Chondrocyte (in vitro differentiated cells): ENCODE data around the gene NCR3LG1. TPM values are rescaled to one million over a fixed set of nuclear protein-coding genes. Genes with fewer than 3 reads are reported as not detected.
"Not testable (repeated sequence)": the region's sequence is repeated elsewhere in the genome, so short reads cannot be mapped to it uniquely, and the experiment has no call there.

Experiments
- DNase-seq: peaks from one replicate; pipeline ENCODE4 v3.0.0; 2021; ENCODE audit warnings: mixed read lengths, low spot score
- H3K27ac Mint-ChIP-seq: one replicate; pipeline ENCODE4 v1.8.0; 2021; ENCODE audit warnings: mild to moderate bottlenecking, moderate library complexity, mixed read lengths; ENCODE audit not compliant: unreplicated experiment
- H3K27me3 Mint-ChIP-seq: 2 replicates; pipeline ENCODE4 v1.8.0; 2021; ENCODE audit warnings: low read depth, mixed read lengths
- H3K36me3 Mint-ChIP-seq: 2 replicates; pipeline ENCODE4 v1.8.0; 2021; ENCODE audit warnings: low read depth, mixed read lengths
- H3K4me1 Mint-ChIP-seq: 2 replicates; pipeline ENCODE4 v1.8.0; 2021; ENCODE audit warnings: low read depth, mild to moderate bottlenecking, mixed read lengths
- H3K4me3 Mint-ChIP-seq: one replicate; pipeline ENCODE4 v1.8.0; 2021; ENCODE audit warnings: mild to moderate bottlenecking, moderate library complexity, mixed read lengths; ENCODE audit not compliant: unreplicated experiment
- H3K9me3 Mint-ChIP-seq: 2 replicates; pipeline ENCODE4 v1.8.0; 2021; ENCODE audit warnings: low read depth, mixed read lengths
- total RNA-seq: library from RNA; stranded (reverse); gene quantifications from 3 replicates; pipeline ENCODE4 v1.2.1, GENCODE V29; 2021
- TF ChIP-seq, protein P1 (sequence below): fragments of 200-600 bp; sonication (generic); IDR thresholded peaks from 2 replicates; pipeline ENCODE4 v1.5.0; 2021; ENCODE audit warnings: antibody characterized with exemption, mild to moderate bottlenecking, moderate library complexity

The NCR3LG1 gene
- total RNA-seq, 1 donor from 2014 or later = 9.4 TPM

DNA sequence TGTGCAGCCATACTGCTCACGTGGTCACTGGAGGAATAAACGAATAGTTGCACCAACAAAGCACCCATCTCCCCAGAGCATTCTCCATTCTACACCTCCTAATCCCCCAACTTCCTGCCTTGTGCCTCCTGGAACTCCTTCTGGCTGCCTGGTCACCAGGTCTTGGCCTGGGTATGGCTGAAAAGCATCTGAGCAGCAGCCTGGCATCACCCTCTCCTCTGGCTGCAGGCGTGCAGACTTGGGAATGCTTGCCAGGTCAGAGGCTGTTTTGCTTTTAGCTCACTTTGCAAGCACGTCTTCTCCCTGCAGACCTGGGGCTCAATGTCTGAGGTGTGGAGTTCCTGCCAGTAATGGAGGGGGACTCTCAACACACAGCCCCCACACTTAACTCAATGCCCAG, 70.2 kb downstream of the NCR3LG1 start:
- peaks cover 73% of the 10 kb centered on the region for H3K27me3 Mint-ChIP-seq
- no peak overlapping the region for H3K27ac Mint-ChIP-seq
- no peaks in the 10 kb centered on the region for H3K36me3 Mint-ChIP-seq

DNA sequence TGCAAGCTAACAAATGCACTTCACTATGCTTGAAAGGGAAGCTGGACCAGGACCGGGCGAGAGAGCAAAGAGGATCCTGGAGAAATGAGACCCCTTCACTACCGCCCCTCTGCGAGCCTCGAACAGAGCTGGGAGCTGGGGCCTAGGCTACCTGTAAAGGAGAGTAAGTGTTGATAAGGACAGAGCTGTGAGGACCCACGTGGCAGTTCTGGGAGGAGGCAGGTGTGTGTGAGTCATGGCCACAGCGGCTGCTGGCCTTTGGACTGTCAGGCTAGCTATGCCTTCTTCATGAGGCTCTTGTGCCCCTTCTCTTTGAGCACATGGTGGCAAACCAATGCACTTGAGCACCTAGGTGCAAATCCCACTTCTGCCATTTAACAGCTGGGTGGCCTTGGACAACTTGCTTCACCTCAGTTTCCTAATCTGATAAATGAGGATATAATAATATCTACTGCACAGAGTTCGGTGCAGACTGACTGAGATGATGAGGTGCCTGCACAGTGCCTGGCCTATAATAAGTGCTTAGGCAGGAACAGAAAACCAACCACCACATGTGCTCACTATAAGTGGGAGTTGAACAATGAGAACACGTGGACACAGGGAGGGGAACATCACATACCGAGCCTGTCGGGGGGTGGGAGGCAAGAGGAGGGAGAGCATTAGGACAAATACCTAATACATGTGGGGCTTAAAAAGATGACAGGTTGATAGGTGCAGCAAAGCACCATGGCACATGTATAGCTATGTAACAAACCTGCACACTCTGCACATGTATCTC, 72.1 kb downstream of the NCR3LG1 start:
- Mint-ChIP-seq H3K9me3 (no peaks in the 10 kb centered on the region), H3K4me1 (no peaks in the 10 kb centered on the region), H3K27ac (no peak overlapping the region), H3K36me3 (no peaks in the 10 kb centered on the region), H3K27me3 (peaks cover 63% of the 10 kb centered on the region), H3K4me3 (no peak overlapping the region)
- TF ChIP-seq, protein P1, sequence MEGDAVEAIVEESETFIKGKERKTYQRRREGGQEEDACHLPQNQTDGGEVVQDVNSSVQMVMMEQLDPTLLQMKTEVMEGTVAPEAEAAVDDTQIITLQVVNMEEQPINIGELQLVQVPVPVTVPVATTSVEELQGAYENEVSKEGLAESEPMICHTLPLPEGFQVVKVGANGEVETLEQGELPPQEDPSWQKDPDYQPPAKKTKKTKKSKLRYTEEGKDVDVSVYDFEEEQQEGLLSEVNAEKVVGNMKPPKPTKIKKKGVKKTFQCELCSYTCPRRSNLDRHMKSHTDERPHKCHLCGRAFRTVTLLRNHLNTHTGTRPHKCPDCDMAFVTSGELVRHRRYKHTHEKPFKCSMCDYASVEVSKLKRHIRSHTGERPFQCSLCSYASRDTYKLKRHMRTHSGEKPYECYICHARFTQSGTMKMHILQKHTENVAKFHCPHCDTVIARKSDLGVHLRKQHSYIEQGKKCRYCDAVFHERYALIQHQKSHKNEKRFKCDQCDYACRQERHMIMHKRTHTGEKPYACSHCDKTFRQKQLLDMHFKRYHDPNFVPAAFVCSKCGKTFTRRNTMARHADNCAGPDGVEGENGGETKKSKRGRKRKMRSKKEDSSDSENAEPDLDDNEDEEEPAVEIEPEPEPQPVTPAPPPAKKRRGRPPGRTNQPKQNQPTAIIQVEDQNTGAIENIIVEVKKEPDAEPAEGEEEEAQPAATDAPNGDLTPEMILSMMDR = no peak
- DNase-seq = no peak

More for the DNA sequence above, 70.2 kb downstream of the NCR3LG1 start:
- no peaks in the 10 kb centered on the region for H3K4me1 Mint-ChIP-seq
- no peaks in the 10 kb centered on the region for H3K9me3 Mint-ChIP-seq
- no peak for DNase-seq
- TF ChIP-seq, protein P1 = no peak
- no peak overlapping the region for H3K4me3 Mint-ChIP-seq

DNA sequence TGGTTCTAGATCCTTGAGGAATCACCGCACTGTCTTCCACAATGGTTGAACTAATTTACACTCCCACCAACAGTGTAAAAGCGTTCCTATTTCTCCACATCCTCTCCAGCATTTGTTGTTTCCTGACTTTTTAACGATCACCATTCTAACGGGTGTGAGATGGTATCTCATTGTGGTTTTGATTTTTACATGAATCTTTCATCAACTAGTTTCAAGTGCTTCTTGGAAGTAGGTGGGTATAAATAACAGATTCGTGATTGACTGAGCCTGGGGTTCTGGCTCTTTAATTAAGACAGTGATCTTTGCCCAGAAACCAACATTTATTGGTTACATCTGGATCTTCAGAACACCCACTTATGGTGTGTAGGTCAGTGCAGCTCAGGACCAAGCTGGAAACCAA, 74.6 kb downstream of the NCR3LG1 start:
- H3K9me3 Mint-ChIP-seq, H3K4me1 Mint-ChIP-seq, H3K36me3 Mint-ChIP-seq, DNase-seq, H3K4me3 Mint-ChIP-seq, H3K27ac Mint-ChIP-seq: not testable (repeated sequence)
- peaks cover 40% of the 10 kb centered on the region for H3K27me3 Mint-ChIP-seq

Other genes starting within 250 kb of the NCR3LG1 start
- gene PIK3C2A, start 143.8 kb upstream of the NCR3LG1 start, total RNA-seq = 57.0 to 60.4 TPM (median 59.4 TPM) in 3 replicates
- gene NUCB2, start 75.1 kb upstream of the NCR3LG1 start, total RNA-seq = 133 to 231 TPM (median 134 TPM) in 3 replicates
- not detected in 3 replicates for gene KCNJ11, start 36.9 kb downstream of the NCR3LG1 start, total RNA-seq
- not detected in 3 replicates for gene ABCC8, start 125.0 kb downstream of the NCR3LG1 start, total RNA-seq
- gene USH1C, start 192.6 kb downstream of the NCR3LG1 start, total RNA-seq = 0.72 to 0.92 TPM in 2 of 3 replicates, not detected in the other
- 0.08 to 0.82 TPM in 2 of 3 replicates, not detected in the other for gene OTOG, start 195.5 kb downstream of the NCR3LG1 start, total RNA-seq